IMR-90 (cell line): Measurements from ENCODE around the gene ATF4. TPM values are rescaled to one million over a fixed set of nuclear protein-coding genes. Genes with fewer than 3 reads are reported as not detected.

ENCODE experiments used
- POLR2A ChIP-seq: IDR thresholded peaks from 2 replicates; pipeline ENCODE4 v1.6.1; 2012; ENCODE audit warnings: mild to moderate bottlenecking, low read depth, low read length
- polyA plus RNA-seq, 3 experiments: library from polyadenylated mRNA; depleted of rRNA; stranded (reverse); fragments of >200 nt; gene quantifications; 2 replicates each; pipeline ENCODE4 v1.2.3, GENCODE V29; 2012; ENCODE audit warnings: low replicate concordance in 1 of 3
- total RNA-seq: library from RNA; depleted of rRNA; stranded (reverse); fragments of >200 nt; gene quantifications from 2 replicates; pipeline ENCODE4 v1.2.3, GENCODE V29; 2012
- TF ChIP-seq, protein P1 (sequence below): fragments of 150-350 bp; IDR thresholded peaks from 2 replicates; pipeline ENCODE4 v1.6.1; 2016; ENCODE audit warnings: low read depth, mild to moderate bottlenecking, low read length, moderate library complexity, borderline replicate concordance

Gene ATF4
- total and polyA plus RNA-seq, 2 of the 4 experiments (the other 2 are of a cell fraction), result 148 to 662 TPM

DNA sequence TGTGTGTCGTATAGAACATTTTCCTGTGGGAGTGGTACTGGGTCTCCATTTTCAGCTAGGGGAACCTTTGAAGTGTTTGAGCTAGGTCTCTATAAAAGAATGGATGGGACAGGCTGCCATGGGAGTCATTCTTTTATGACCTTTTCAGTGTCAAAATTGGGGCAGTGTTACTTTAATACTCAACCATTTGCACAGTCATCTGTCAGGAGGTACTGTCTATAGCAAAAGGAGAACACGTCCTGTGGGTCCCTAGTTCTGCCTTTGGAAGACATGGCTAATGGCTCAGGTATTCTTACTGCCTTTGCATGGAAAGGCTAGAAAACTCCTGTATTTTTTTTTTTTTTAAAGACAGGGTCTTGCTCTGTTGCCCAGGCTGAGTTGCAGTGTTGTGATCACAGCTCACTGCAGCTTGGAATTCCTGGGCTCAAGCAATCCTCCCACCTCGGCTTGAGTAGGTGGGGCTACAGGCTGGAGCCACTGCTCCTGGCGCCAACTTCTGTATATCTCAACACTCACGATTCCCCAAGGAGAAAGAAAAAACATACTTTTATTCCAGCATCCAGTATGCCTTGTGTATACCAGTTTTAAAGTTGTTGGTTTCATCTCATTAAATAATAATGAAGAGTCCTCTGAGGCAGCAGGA is 2.1 kb upstream of the ATF4 start (continued):
- TF ChIP-seq, protein P1, sequence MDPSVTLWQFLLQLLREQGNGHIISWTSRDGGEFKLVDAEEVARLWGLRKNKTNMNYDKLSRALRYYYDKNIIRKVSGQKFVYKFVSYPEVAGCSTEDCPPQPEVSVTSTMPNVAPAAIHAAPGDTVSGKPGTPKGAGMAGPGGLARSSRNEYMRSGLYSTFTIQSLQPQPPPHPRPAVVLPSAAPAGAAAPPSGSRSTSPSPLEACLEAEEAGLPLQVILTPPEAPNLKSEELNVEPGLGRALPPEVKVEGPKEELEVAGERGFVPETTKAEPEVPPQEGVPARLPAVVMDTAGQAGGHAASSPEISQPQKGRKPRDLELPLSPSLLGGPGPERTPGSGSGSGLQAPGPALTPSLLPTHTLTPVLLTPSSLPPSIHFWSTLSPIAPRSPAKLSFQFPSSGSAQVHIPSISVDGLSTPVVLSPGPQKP, result no peak
- no peak for TF ChIP-seq POLR2A
